Measurements from ENCODE around the gene MYO9B.

The MYO9B gene

DNA sequence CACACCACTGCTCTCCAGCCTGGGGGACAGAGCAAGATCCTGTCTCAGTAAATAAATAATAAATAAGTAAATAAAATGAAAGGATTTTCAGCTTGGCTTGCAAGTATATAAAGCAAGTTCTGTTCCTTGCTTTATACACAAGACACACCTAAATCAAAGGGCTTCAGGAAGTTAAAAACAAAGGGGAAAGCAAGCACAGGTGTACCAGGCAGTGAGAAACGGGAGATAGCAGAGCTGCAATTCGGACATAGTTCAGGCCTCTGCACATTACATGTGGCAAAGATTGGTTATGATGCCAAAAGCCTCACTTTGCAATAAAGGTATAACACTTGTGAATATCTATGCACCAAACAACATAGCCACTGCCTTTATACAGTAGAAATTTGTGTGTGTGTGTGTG is 47.5 kb downstream of the MYO9B start:
- no peak for DNase-seq (ENCODE audit: extremely low read depth, insufficient read length)
- Histone ChIP-seq H3K4me3 (replicated peaks; ENCODE audit: low read depth, low read length) (no peak overlapping the region), H3K27me3 (replicated peaks; ENCODE audit: control insufficient read depth, insufficient read depth, low read length) (no peaks in the 10 kb centered on the region), H3K36me3 (ENCODE audit: control insufficient read depth, insufficient read depth, low read length) (peaks cover 11% of the 10 kb centered on the region)
- no peak for TF ChIP-seq CTCF (IDR thresholded peaks at IDR 0.05; ENCODE audit: insufficient read depth, low read length, poor library complexity, severe bottlenecking)

- DNase-seq (ENCODE audit: extremely low read depth, insufficient read length), result no peak
- peaks cover 8% of the 10 kb centered on the region for H3K36me3 ChIP-seq (ENCODE audit: control insufficient read depth, insufficient read depth, low read length)
- TF ChIP-seq CTCF (IDR thresholded peaks at IDR 0.05; ENCODE audit: insufficient read depth, low read length, poor library complexity, severe bottlenecking), result no peak
- H3K4me3 ChIP-seq (replicated peaks; ENCODE audit: low read depth, low read length), result no peak overlapping the region
- no peaks in the 10 kb centered on the region for H3K27me3 ChIP-seq (replicated peaks; ENCODE audit: control insufficient read depth, insufficient read depth, low read length)
These were observed 48.4 kb downstream of the MYO9B start for GRCh38 chr19:17124025-17124424.

GRCh38 chr19:17125062-17125727 is 49.6 kb downstream of the MYO9B start:
- H3K4me3 ChIP-seq (replicated peaks; ENCODE audit: low read depth, low read length), result peak overlapping the region; percentile 45
- peaks cover 9% of the 10 kb centered on the region for H3K36me3 ChIP-seq (ENCODE audit: control insufficient read depth, insufficient read depth, low read length)
- TF ChIP-seq CTCF (IDR thresholded peaks at IDR 0.05; ENCODE audit: insufficient read depth, low read length, poor library complexity, severe bottlenecking), result no peak
- peak; percentile 26 for DNase-seq (ENCODE audit: extremely low read depth, insufficient read length)
- H3K27me3 ChIP-seq (replicated peaks; ENCODE audit: control insufficient read depth, insufficient read depth, low read length), result no peaks in the 10 kb centered on the region

- no peak for TF ChIP-seq CTCF (IDR thresholded peaks at IDR 0.05; ENCODE audit: insufficient read depth, low read length, poor library complexity, severe bottlenecking)
- no peaks in the 10 kb centered on the region for H3K27me3 ChIP-seq (replicated peaks; ENCODE audit: control insufficient read depth, insufficient read depth, low read length)
- peaks cover 8% of the 10 kb centered on the region for H3K36me3 ChIP-seq (ENCODE audit: control insufficient read depth, insufficient read depth, low read length)
- peak; percentile 88 for DNase-seq (ENCODE audit: extremely low read depth, insufficient read length)
- H3K4me3 ChIP-seq (replicated peaks; ENCODE audit: low read depth, low read length), result peak overlapping the region; percentile 45
These were observed 50.4 kb downstream of the MYO9B start for GRCh38 chr19:17125728-17126677.

DNA sequence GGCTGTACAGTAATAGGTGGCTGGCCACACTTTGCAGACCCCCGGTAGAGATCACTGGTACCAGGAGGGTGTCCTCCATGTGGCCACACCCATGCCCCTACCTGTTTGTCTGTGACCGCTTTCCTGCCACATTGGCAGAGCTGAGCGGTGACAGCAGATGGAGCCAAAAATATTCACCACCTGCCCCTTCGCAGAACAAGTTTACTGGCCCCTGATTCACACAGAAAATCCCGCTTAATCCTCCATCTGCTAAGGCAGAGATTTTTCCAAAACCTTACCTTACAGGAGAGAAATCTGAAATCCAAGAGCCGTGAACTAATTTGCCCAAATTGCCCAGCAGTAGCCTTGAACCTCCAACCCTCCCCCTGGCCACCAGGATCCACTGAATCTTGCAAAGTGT is 52.1 kb downstream of the MYO9B start:
- TF ChIP-seq CTCF (IDR thresholded peaks at IDR 0.05; ENCODE audit: insufficient read depth, low read length, poor library complexity, severe bottlenecking), result no peak
- Histone ChIP-seq H3K36me3 (ENCODE audit: control insufficient read depth, insufficient read depth, low read length) (peaks cover 6% of the 10 kb centered on the region), H3K4me3 (replicated peaks; ENCODE audit: low read depth, low read length) (no peak overlapping the region), H3K27me3 (replicated peaks; ENCODE audit: control insufficient read depth, insufficient read depth, low read length) (no peaks in the 10 kb centered on the region)
- DNase-seq (ENCODE audit: extremely low read depth, insufficient read length), result no peak
